ENCODE results near the gene PPP1R13L. TPM values are rescaled to one million over a fixed set of nuclear protein-coding genes. Genes with fewer than 3 reads are reported as not detected.

PPP1R13L gene
- total RNA-seq, 2 experiments from 2014 or later: 7.8 to 15.5 TPM

GRCh38 chr19:45407091-45407375, 2.2 kb upstream of the PPP1R13L start:
- H3K79me2 ChIP-seq (ENCODE audit: insufficient read depth, low read depth, low read length): peaks cover 10% of the 10 kb centered on the region
- H3K4me3 ChIP-seq (ENCODE audit: low read depth, low read length, poor library complexity, severe bottlenecking): peak overlapping the region; percentile 89
- H2AFZ ChIP-seq (ENCODE audit: low read length): no peak overlapping the region
- BruUV-seq (replicated peaks): no TSS peak
- H3K9me2 ChIP-seq (ENCODE audit: insufficient read depth, low read length): no peaks in the 10 kb centered on the region
- ChIA-PET POLR2A (no interaction called here), CTCF (ENCODE audit: unreplicated experiment) (no interaction called here)
- no peaks in the 10 kb centered on the region for H4K20me1 ChIP-seq (ENCODE audit: insufficient read depth, low read length)
- intact Hi-C loops (cut with micrococcal nuclease; ENCODE audit: unreplicated experiment): loop anchor here (5.0 kb wide), 1 partner anchor 405 kb away; the partner anchor contains the start of gene RELB
- H3K4me1 ChIP-seq (ENCODE audit: insufficient read depth, low read length, poor library complexity, severe bottlenecking): peaks cover 38% of the 10 kb centered on the region
- no peak overlapping the region for H3K27ac ChIP-seq (ENCODE audit: low read depth, low read length, poor library complexity, severe bottlenecking)
- TF ChIP-seq, protein P1, sequence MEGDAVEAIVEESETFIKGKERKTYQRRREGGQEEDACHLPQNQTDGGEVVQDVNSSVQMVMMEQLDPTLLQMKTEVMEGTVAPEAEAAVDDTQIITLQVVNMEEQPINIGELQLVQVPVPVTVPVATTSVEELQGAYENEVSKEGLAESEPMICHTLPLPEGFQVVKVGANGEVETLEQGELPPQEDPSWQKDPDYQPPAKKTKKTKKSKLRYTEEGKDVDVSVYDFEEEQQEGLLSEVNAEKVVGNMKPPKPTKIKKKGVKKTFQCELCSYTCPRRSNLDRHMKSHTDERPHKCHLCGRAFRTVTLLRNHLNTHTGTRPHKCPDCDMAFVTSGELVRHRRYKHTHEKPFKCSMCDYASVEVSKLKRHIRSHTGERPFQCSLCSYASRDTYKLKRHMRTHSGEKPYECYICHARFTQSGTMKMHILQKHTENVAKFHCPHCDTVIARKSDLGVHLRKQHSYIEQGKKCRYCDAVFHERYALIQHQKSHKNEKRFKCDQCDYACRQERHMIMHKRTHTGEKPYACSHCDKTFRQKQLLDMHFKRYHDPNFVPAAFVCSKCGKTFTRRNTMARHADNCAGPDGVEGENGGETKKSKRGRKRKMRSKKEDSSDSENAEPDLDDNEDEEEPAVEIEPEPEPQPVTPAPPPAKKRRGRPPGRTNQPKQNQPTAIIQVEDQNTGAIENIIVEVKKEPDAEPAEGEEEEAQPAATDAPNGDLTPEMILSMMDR (conservative IDR thresholded peaks at IDR 0.05; ENCODE audit: low read length): no peak
- TF ChIP-seq EZH2phosphoT487 (IDR thresholded peaks at IDR 0.05; ENCODE audit: borderline replicate concordance, low read depth, low read length): no peak
- peak overlapping the region; percentile 92 for H3K4me2 ChIP-seq (ENCODE audit: low read length)
- peaks cover 20% of the 10 kb centered on the region for H3K36me3 ChIP-seq (ENCODE audit: insufficient read depth, low read length)
- no peak for DNase-seq (ENCODE audit: low spot score)
- no peaks in the 10 kb centered on the region for H3K9me3 ChIP-seq (ENCODE audit: low read length)

DNA sequence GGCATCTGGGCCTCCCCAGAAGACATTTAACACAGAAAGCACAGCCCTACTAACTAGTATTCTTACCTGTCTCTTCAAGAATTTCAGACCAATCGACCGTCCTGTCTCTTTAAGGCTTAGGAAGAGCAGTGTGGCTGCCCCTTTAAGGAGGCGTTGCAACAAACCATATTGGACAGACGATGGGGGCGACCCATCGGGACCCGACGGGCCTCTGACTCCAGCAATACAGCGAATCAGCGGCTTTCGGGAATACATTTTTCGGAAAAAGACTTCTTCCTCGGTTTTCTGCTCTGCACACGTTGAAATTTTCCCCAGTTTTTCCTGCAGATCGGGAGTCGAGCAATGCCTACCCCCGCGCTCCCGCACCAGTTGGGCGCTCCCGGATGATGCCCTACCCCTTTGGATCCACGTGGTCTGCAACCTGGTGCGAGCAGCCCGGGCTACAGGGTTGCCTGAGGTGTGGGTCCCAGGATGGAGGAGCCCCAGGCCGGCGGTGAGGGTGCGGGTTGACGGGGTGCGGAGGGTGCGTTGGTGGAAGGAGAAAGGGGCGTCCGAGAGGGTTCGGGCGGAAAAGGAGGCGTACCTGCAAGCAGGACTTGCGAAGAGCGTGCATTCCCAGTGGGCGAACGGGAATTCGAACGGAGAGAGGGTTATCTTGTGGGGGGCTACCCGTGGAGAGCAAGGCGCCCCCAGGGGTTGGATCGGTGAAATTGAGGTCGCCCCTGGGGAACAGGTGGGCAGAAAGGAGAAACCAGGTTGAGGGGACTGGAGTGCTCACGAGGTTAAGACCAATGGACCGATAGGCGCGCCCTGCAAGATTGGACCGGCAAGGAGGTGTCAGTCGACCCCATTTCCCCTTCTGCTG, 1.6 kb upstream of the PPP1R13L start, which contains the start of gene POLR1G:
TSS of gene POLR1G (plus strand) at position 419 of the 865 bp plus-strand sequence. CDS start at position 472, 53 bp downstream.
- peaks cover 38% of the 10 kb centered on the region for H3K4me1 ChIP-seq (ENCODE audit: insufficient read depth, low read length, poor library complexity, severe bottlenecking)
- H2AFZ ChIP-seq (ENCODE audit: low read length): peak within 1 kb of the TSS; percentile 73
- intact Hi-C loops (cut with micrococcal nuclease; ENCODE audit: unreplicated experiment): loop anchor here (1.0 to 5.0 kb wide), 3 partner anchors 13 to 404 kb away; partner anchors contain the start of gene RELB
- POLR2A ChIA-PET: no interaction called here
- CTCF ChIA-PET (ENCODE audit: unreplicated experiment): interaction anchor here (0.6 kb wide), 1 partner anchor 315 kb away, joined by 3 read pairs; no protein-coding TSS in a partner anchor
- no peaks in the 10 kb centered on the region for H3K9me2 ChIP-seq (ENCODE audit: insufficient read depth, low read length)
- peak within 1 kb of the TSS; percentile 92 for H3K4me2 ChIP-seq (ENCODE audit: low read length)
- peak; percentile 93 for DNase-seq (ENCODE audit: low spot score)
- no peaks in the 10 kb centered on the region for H3K9me3 ChIP-seq (ENCODE audit: low read length)
- peak within 1 kb of the TSS; percentile 89 for H3K4me3 ChIP-seq (ENCODE audit: low read depth, low read length, poor library complexity, severe bottlenecking)
- no peaks in the 10 kb centered on the region for H4K20me1 ChIP-seq (ENCODE audit: insufficient read depth, low read length)
- H3K79me2 ChIP-seq (ENCODE audit: insufficient read depth, low read depth, low read length): peaks cover 10% of the 10 kb centered on the region
- H3K27ac ChIP-seq (ENCODE audit: low read depth, low read length, poor library complexity, severe bottlenecking): peak within 1 kb of the TSS; percentile 69
- no peak for TF ChIP-seq EZH2phosphoT487 (IDR thresholded peaks at IDR 0.05; ENCODE audit: borderline replicate concordance, low read depth, low read length)
- TF ChIP-seq, protein P1 (conservative IDR thresholded peaks at IDR 0.05; ENCODE audit: low read length): peak; percentile 46; the same call in 1 of the 2 replicates
- peaks cover 16% of the 10 kb centered on the region for H3K36me3 ChIP-seq (ENCODE audit: insufficient read depth, low read length)
- BruUV-seq (replicated peaks): no TSS peak

All from OCI-LY7 (cell line).